Small intestine (tissue), 7 donors: ENCODE measurements around the gene ITPRID1. TPM values are rescaled to one million over a fixed set of nuclear protein-coding genes. Genes with fewer than 3 reads are reported as not detected.
A peak's percentile ranks its signal among the peaks of the same experiment; 100 is the strongest.

Experiments used
- DNase-seq, 2 donors: peaks; one replicate each; pipeline versions ENCODE4 v3.0.0 to v3.0.0-alpha.2; 2013
- FAIRE-seq: peaks from 2 replicates; lab custom pipeline; 2012; peaks lifted over from hg19 to GRCh38; lab: Jason Lieb, UNC
- H3K27ac ChIP-seq, 3 donors: one replicate each; pipeline ENCODE4 v1.5.1; 2013; ENCODE audit warnings: low read length in 2 of 3, mild to moderate bottlenecking in 2 of 3, control low read depth in 1 of 3, inconsistent platforms in 1 of 3, low read depth in 1 of 3, moderate library complexity in 1 of 3
- H3K27me3 ChIP-seq, 3 donors: one replicate each; pipeline ENCODE4 v1.6.1; 2013; ENCODE audit warnings: low read length in 3 of 3, inconsistent platforms in 1 of 3; ENCODE audit not compliant: control insufficient read depth in 3 of 3, insufficient read depth in 3 of 3
- H3K36me3 ChIP-seq, 3 donors: one replicate each; pipeline ENCODE4 v1.6.1; 2013; ENCODE audit warnings: low read length in 3 of 3, inconsistent platforms in 1 of 3, low read depth in 1 of 3, mild to moderate bottlenecking in 1 of 3, moderate library complexity in 1 of 3; ENCODE audit not compliant: control insufficient read depth in 3 of 3, insufficient read depth in 2 of 3
- H3K4me1 ChIP-seq, 3 donors: one replicate each; pipeline ENCODE4 v1.6.1; 2013; ENCODE audit warnings: low read length in 2 of 3, inconsistent platforms in 1 of 3, low read depth in 1 of 3, mild to moderate bottlenecking in 1 of 3, moderate library complexity in 1 of 3; ENCODE audit not compliant: control insufficient read depth in 3 of 3, insufficient read depth in 2 of 3
- H3K4me3 ChIP-seq, 3 donors: one replicate each; pipeline ENCODE4 v1.5.1; 2013; ENCODE audit warnings: low read length in 3 of 3, control low read depth in 1 of 3, inconsistent platforms in 1 of 3, low read depth in 1 of 3, mild to moderate bottlenecking in 1 of 3, moderate library complexity in 1 of 3
- H3K9me3 ChIP-seq, 2 donors: one replicate each; pipeline ENCODE4 v1.6.1; 2013; ENCODE audit warnings: low read depth in 1 of 2, low read length in 1 of 2; ENCODE audit not compliant: control insufficient read depth in 2 of 2, insufficient read depth in 1 of 2
- WGBS, 3 donors: extraction: QIAGEN DNeasy Blood & Tissue Kit; methylation state at CpG; one replicate each; pipeline ENCODE4 v1.1.7; 2013; 5-methylcytosine and 5-hydroxymethylcytosine counted together
- polyA plus RNA-seq, 4 donors: library from polyadenylated mRNA; stranded (reverse) in 3 of 4; unstranded in 1 of 4; fragments of 200-250 nt in 3 of 4; fragments of 120-200 nt in 1 of 4; gene quantifications; one replicate each; pipeline versions ENCODE4 v1.2.1 to v1.2.3, GENCODE V29; 2013
- donor health status: healthy with polysubstance abuse.
- donor health status: control.
- donor health status: control.
- donor health status: Bipolar disorder and iron deficiency.
- donor health status: healthy.

Gene ITPRID1
- polyA plus RNA-seq, 4 donors = 0.25 to 0.37 TPM; not detected in 2

GRCh38 chr7:31553661-31554081 is 39.8 kb downstream of the ITPRID1 start:
- Histone ChIP-seq H3K27me3 (no peaks in the 10 kb centered on the region), H3K9me3 (peaks cover 0 to 3% of the 10 kb centered on the region in 2 donors), H3K4me1 (peaks cover 0 to 22% (median 0%) of the 10 kb centered on the region in 3 donors), H3K4me3 (no peak overlapping the region), H3K27ac (no peak overlapping the region), H3K36me3 (no peaks in the 10 kb centered on the region)
- FAIRE-seq (no peak), DNase-seq (peak; percentile 26 to 58)

DNA sequence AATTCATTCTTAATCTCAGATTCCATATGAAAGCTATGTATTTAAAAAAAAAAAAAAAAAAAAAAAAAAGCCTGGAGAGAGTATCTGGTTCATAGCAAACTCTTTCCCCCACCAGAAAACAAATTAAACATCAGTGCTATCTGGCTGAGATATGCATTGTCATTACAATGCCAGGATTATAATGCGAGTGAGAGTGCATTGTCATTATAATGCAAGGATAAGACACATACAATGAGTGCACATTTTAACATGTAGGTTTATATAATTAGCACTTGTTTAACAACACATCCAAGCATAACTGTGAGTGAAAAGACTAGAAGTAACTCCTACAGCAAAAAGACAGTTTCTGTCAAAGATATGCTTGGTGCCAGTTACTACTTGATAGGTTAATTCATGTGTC is 48.1 kb downstream of the ITPRID1 start:
- 71 to 100% (median 78%) methylated on average over 1 of the region's 1 CpG for WGBS, 3 donors
- no peak for DNase-seq
- Histone ChIP-seq H3K27ac (no peak overlapping the region), H3K9me3 (peaks cover 0 to 3% of the 10 kb centered on the region in 2 donors), H3K4me1 (no peaks in the 10 kb centered on the region), H3K27me3 (no peaks in the 10 kb centered on the region), H3K4me3 (no peak overlapping the region), H3K36me3 (no peaks in the 10 kb centered on the region)
- no peak for FAIRE-seq

DNA sequence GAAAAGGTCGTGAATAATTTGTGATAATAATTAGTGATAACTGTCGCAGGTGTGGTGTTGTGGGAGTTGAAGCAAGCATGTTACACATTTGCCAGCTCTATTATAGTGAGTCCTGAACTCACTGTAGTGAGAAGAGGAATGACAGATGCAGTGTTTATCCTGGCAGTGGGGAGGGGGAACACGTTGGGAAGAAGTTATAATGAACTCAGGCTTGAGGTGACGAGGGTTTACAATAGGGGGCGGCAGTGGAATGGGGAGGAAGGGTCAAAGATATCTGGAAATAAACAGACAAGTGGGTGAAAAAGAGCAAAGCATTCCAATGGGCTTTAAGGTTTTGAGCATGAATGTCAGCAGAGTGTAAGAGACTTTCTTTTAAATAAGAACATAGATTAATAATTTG is 49.6 kb downstream of the ITPRID1 start:
- Histone ChIP-seq H3K4me3 (no peak overlapping the region), H3K4me1 (no peaks in the 10 kb centered on the region), H3K9me3 (no peaks in the 10 kb centered on the region), H3K27me3 (no peaks in the 10 kb centered on the region), H3K27ac (no peak overlapping the region), H3K36me3 (no peaks in the 10 kb centered on the region)
- 27 to 30% (median 28%) methylated on average over 5 of the region's 5 CpGs for WGBS, 3 donors
- no peak for FAIRE-seq
- no peak for DNase-seq

- no peaks in the 10 kb centered on the region for H3K27me3 ChIP-seq
- FAIRE-seq (no peak), DNase-seq (no peak)
- H3K4me1 ChIP-seq = no peaks in the 10 kb centered on the region
- H3K4me3 ChIP-seq = no peak overlapping the region
- H3K9me3 ChIP-seq = no peaks in the 10 kb centered on the region
- H3K27ac ChIP-seq = no peak overlapping the region
- no peaks in the 10 kb centered on the region for H3K36me3 ChIP-seq
- WGBS, 3 donors = 63 to 90% (median 79%) methylated on average over 3 of the region's 3 CpGs
These were observed 50.1 kb downstream of the ITPRID1 start for GRCh38 chr7:31563951-31564350.

- Histone ChIP-seq H3K4me3 (no peak overlapping the region), H3K4me1 (no peaks in the 10 kb centered on the region), H3K27me3 (no peaks in the 10 kb centered on the region), H3K27ac (no peak overlapping the region), H3K36me3 (no peaks in the 10 kb centered on the region), H3K9me3 (no peaks in the 10 kb centered on the region)
- DNase-seq (no peak), FAIRE-seq (no peak)
- 70 to 80% (median 74%) methylated on average over 5 of the region's 5 CpGs for WGBS, 3 donors
These were observed 50.8 kb downstream of the ITPRID1 start for GRCh38 chr7:31564661-31565060.

GRCh38 chr7:31569528-31569927 is 55.6 kb downstream of the ITPRID1 start:
- FAIRE-seq = no peak
- Histone ChIP-seq H3K27ac (no peak overlapping the region), H3K4me3 (no peak overlapping the region), H3K4me1 (no peaks in the 10 kb centered on the region), H3K27me3 (no peaks in the 10 kb centered on the region), H3K36me3 (no peaks in the 10 kb centered on the region), H3K9me3 (no peaks in the 10 kb centered on the region)
- 82 to 89% (median 86%) methylated on average over 4 of the region's 4 CpGs for WGBS, 3 donors
- DNase-seq = no peak

DNA sequence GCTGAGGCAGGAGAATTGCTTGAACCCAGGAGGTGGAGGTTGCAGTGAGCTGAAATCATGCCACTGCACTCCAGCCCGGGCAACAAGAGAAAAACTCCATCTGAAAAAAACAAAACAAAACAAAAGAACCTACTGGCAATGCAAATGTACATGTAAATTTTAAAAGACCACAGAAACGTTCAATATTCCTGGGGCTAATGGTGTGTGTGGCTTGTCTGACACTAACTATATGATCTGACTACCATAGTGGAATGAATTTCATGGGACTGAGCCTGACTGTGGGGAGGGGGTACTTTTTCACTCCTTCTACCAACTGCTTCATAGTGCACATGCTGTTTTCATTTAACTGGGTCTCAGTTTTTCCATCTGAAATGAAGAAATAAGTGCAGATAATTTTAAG is 69.6 kb downstream of the ITPRID1 start:
- Histone ChIP-seq H3K9me3 (no peaks in the 10 kb centered on the region), H3K4me1 (no peaks in the 10 kb centered on the region), H3K27me3 (no peaks in the 10 kb centered on the region), H3K4me3 (no peak overlapping the region), H3K36me3 (no peaks in the 10 kb centered on the region), H3K27ac (no peak overlapping the region)
- DNase-seq (no peak), FAIRE-seq (no peak)
- WGBS, 3 donors = 61 to 80% (median 75%) methylated on average over 2 of the region's 2 CpGs

GRCh38 chr7:31583942-31584341 is 70.1 kb downstream of the ITPRID1 start:
- DNase-seq = no peak
- Histone ChIP-seq H3K36me3 (no peaks in the 10 kb centered on the region), H3K27ac (no peak overlapping the region), H3K4me3 (no peak overlapping the region), H3K9me3 (no peaks in the 10 kb centered on the region), H3K4me1 (no peaks in the 10 kb centered on the region), H3K27me3 (no peaks in the 10 kb centered on the region)
- no peak for FAIRE-seq

DNA sequence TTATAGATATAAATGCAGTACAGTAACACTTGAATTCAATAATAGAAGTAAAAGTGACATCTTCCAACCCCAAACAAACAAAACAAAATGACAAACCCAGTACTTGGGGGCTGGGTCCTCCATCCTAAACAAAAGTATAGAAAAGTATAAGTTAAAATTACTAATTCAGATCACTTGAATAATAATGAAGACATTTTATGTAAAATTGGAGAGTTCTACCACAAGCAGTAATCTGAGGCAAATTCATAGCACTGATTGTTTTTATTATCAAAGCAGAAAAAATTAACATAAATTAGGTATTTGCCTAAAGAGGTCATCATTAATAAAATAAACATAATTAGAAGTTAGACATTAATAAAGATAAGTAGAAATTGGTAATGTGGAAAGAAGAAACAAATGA is 81.5 kb downstream of the ITPRID1 start:
- FAIRE-seq (no peak), DNase-seq (no peak)
- Histone ChIP-seq H3K4me1 (no peaks in the 10 kb centered on the region), H3K36me3 (no peaks in the 10 kb centered on the region), H3K27ac (no peak overlapping the region), H3K9me3 (peaks cover 0 to 6% of the 10 kb centered on the region in 2 donors), H3K4me3 (no peak overlapping the region), H3K27me3 (no peaks in the 10 kb centered on the region)
